CD4-positive, alpha-beta T cell treated with Interleukin-10 for 1 hour (primary cell): ENCODE results near the gene SUPT20H.

Experiments
- DNase-seq: peaks from one replicate; pipeline ENCODE4 v3.0.0-alpha.2; 2020

SUPT20H gene

GRCh38 chr13:36998624-36999041, 60.9 kb downstream of the SUPT20H start:
- peak; percentile 7 for DNase-seq

- DNase-seq, result no peak
Observed at GRCh38 chr13:36997716-36998427, 61.6 kb downstream of the SUPT20H start.

GRCh38 chr13:36992362-36992761, 67.1 kb downstream of the SUPT20H start:
- DNase-seq, result no peak

- DNase-seq, result no peak
Observed at GRCh38 chr13:36986462-36987240, 72.8 kb downstream of the SUPT20H start.

GRCh38 chr13:36981156-36981743, 78.2 kb downstream of the SUPT20H start:
- DNase-seq, result peak; percentile 22

GRCh38 chr13:36979361-36980050, 80.0 kb downstream of the SUPT20H start:
- DNase-seq, result no peak

GRCh38 chr13:36975172-36975571, 84.3 kb downstream of the SUPT20H start:
- DNase-seq, result no peak

- no peak for DNase-seq
Observed at GRCh38 chr13:36973621-36974295, 85.7 kb downstream of the SUPT20H start.

- DNase-seq, result no peak
Observed at GRCh38 chr13:36973009-36973408, 86.5 kb downstream of the SUPT20H start.

- no peak for DNase-seq
Observed at GRCh38 chr13:36966404-36966803, 93.1 kb downstream of the SUPT20H start.

GRCh38 chr13:36965767-36966166, 93.7 kb downstream of the SUPT20H start:
- DNase-seq, result no peak

- DNase-seq, result no peak
Observed at GRCh38 chr13:36959456-36960116, 99.9 kb downstream of the SUPT20H start.
